ENCODE measurements around the gene STMN1.

DNA sequence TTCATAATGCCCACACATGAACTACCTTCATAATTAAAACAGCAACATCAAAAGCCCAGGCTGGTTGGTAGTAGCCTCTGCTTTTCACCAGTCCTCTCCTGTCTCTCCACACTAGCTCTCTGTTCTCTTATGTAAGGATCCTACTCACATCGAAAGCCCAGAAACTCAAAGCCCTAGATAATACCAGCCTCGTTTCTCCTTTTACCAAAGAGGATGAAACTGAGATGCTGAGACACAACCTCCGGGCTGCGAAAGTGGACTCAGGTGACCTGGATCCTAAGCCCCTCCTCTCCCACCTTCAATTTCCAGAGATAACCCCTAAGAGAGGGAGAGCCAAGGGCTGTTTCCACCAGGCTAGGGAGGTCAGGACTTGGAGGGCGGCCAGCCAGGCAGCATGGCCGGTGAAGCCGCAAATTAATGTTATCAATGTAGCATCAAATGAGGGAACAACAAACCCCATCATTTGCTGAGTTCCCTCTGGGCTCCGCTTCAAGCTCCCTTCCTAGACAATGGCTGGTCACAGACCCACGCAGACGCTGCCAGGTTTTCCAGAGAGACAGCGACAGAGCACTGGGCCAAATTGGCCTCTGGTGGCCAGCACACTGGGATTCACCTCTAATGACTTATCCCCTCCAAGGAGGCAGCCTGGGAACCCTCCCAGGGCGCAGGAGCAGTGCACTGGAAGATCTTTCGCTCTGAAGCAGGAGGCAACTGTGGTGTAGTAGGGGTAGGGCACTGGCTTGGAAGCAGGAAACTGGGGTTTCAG is 20.7 kb upstream of the STMN1 start:
- no peak for TF ChIP-seq POLR2AphosphoS5 (IDR thresholded peaks at IDR 0.05; ENCODE audit: low read depth, low read length)
- no peak for TF ChIP-seq POLR2A (IDR thresholded peaks at IDR 0.05; ENCODE audit: low read depth, low read length)
- no peak for TF ChIP-seq POU2F2 (IDR thresholded peaks at IDR 0.05; ENCODE audit: low read depth, low read length)
- TF ChIP-seq TAF1 (IDR thresholded peaks at IDR 0.05; ENCODE audit: low read depth, low read length) = no peak
